Esophagus squamous epithelium (tissue), 4 donors: ENCODE results near the gene TTC28.

Source experiments
- POLR2A ChIP-seq, 4 donors: fragments of 450-650 bp; IDR thresholded peaks; one replicate each; pipeline ENCODE4 v1.6.1; 2017; ENCODE audit warnings: antibody characterized with exemption in 4 of 4, mild to moderate bottlenecking in 4 of 4, moderate library complexity in 3 of 4
- TF ChIP-seq, protein P1 (sequence below), 6 experiments: fragments of 450-650 bp in 4 of 6; fragments of 200-600 bp in 2 of 6; sonication (generic) in 2 of 6; IDR thresholded peaks; one replicate each; pipeline ENCODE4 v1.5.1; 2016 to 2019; ENCODE audit warnings: antibody characterized with exemption in 6 of 6, mild to moderate bottlenecking in 4 of 6, moderate library complexity in 4 of 6

DNA sequence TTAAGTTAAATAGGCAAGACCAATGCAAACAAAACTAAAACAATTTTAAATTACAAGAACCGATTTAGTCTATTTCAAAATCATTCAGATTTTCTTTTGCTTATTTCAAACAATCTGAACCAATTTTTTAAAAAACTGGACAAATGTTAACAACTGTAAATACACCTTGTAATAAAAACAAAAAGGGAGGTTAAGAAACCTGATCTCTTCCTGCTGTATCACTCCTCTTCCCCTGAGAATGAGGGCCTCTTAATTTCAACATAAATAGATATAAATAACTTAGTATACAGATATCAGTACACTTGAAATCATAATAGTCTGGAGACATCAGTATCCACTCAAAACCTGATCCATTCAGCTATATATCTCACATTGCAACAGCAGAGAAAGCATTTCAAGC lies 346.6 kb downstream of the TTC28 start:
- TF ChIP-seq, protein P1, sequence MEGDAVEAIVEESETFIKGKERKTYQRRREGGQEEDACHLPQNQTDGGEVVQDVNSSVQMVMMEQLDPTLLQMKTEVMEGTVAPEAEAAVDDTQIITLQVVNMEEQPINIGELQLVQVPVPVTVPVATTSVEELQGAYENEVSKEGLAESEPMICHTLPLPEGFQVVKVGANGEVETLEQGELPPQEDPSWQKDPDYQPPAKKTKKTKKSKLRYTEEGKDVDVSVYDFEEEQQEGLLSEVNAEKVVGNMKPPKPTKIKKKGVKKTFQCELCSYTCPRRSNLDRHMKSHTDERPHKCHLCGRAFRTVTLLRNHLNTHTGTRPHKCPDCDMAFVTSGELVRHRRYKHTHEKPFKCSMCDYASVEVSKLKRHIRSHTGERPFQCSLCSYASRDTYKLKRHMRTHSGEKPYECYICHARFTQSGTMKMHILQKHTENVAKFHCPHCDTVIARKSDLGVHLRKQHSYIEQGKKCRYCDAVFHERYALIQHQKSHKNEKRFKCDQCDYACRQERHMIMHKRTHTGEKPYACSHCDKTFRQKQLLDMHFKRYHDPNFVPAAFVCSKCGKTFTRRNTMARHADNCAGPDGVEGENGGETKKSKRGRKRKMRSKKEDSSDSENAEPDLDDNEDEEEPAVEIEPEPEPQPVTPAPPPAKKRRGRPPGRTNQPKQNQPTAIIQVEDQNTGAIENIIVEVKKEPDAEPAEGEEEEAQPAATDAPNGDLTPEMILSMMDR (IDR thresholded peaks at IDR 0.05): no peak
- TF ChIP-seq POLR2A (IDR thresholded peaks at IDR 0.05): no peak
